ENCODE measurements around the gene USHBP1. TPM values are rescaled to one million over a fixed set of nuclear protein-coding genes. Genes with fewer than 3 reads are reported as not detected.

The USHBP1 gene
- under 0.01 TPM in 1 of 2 replicates, not detected in the other for total RNA-seq

GRCh38 chr19:17264641-17264979 lies at the start of gene USHBP1:
Gene USHBP1, minus strand, starts transcription at chr19:17264745. Its CDS starts 446 bp downstream, at chr19:17264299.

GRCh38 chr19:17309198-17309964 lies 44.8 kb upstream of the USHBP1 start, which contains the start of gene DDA1:
Gene DDA1, plus strand, starts transcription at chr19:17309563. Its CDS starts 92 bp downstream, at chr19:17309655.

GRCh38 chr19:17305517-17306284 lies 41.2 kb upstream of the USHBP1 start, which contains the start of gene MRPL34:
Gene MRPL34, plus strand, starts transcription at chr19:17305872. Its CDS starts 21 bp downstream, at chr19:17305893.

GRCh38 chr19:17303167-17303939 lies 38.8 kb upstream of the USHBP1 start, which contains the start of gene ABHD8:
Gene ABHD8, minus strand, starts transcription at chr19:17303425. Its CDS starts 1,809 bp downstream, at chr19:17301616.

GRCh38 chr19:17281391-17282304 lies 17.1 kb upstream of the USHBP1 start, which contains the start of gene ANKLE1:
Gene ANKLE1, plus strand, starts transcription at chr19:17281901. Its CDS starts 20 bp downstream, at chr19:17281921.

GRCh38 chr19:17266975-17267788 lies 2.6 kb upstream of the USHBP1 start, which contains the start of gene BABAM1:
Gene BABAM1, plus strand, starts transcription at chr19:17267443. Its CDS starts 1,364 bp downstream, at chr19:17268807.

GRCh38 chr19:17245535-17245984 lies 19.0 kb downstream of the USHBP1 start, which contains the start of gene NR2F6:
Gene NR2F6, minus strand, starts transcription at chr19:17245919. Its CDS starts 699 bp downstream, at chr19:17245220.

GRCh38 chr19:17226002-17226933 lies 38.3 kb downstream of the USHBP1 start, which contains the start of gene OCEL1:
Gene OCEL1, plus strand, starts transcription at chr19:17226226. Its CDS starts 22 bp downstream, at chr19:17226248.

GRCh38 chr19:17215127-17215971 lies 49.2 kb downstream of the USHBP1 start, which contains the start of gene USE1:
Gene USE1, plus strand, starts transcription at chr19:17215357. Its CDS starts 49 bp downstream, at chr19:17215406.

Other genes starting within 250 kb of the USHBP1 start
- gene CPAMD8, start 237.9 kb downstream of the USHBP1 start, total RNA-seq: 0.20 and 0.73 TPM in 2 replicates
- gene HAUS8, start 189.3 kb downstream of the USHBP1 start, total RNA-seq: 3.3 and 6.3 TPM in 2 replicates
- 71.3 and 85.0 TPM in 2 replicates for gene MYO9B, start 189.0 kb downstream of the USHBP1 start, total RNA-seq
- 16.2 and 22.8 TPM in 2 replicates for gene USE1, start 49.4 kb downstream of the USHBP1 start, total RNA-seq
- 2.5 and 2.9 TPM in 2 replicates for gene OCEL1, start 38.5 kb downstream of the USHBP1 start, total RNA-seq
- gene NR2F6, start 18.8 kb downstream of the USHBP1 start, total RNA-seq: 26.8 and 40.1 TPM in 2 replicates
- 91.7 and 105 TPM in 2 replicates for gene BABAM1, start 2.7 kb upstream of the USHBP1 start, total RNA-seq
- 0.37 and 0.39 TPM in 2 replicates for gene ANKLE1, start 17.2 kb upstream of the USHBP1 start, total RNA-seq
- gene ABHD8, start 38.7 kb upstream of the USHBP1 start, total RNA-seq: 6.6 and 9.0 TPM in 2 replicates
- 29.1 and 30.9 TPM in 2 replicates for gene MRPL34, start 41.1 kb upstream of the USHBP1 start, total RNA-seq
- 7.7 and 15.4 TPM in 2 replicates for gene DDA1, start 44.8 kb upstream of the USHBP1 start, total RNA-seq
- 4.8 and 5.1 TPM in 2 replicates for gene ANO8, start 70.1 kb upstream of the USHBP1 start, total RNA-seq
- 10.3 and 18.8 TPM in 2 replicates for gene GTPBP3, start 72.8 kb upstream of the USHBP1 start, total RNA-seq
- not detected in 2 replicates for gene PLVAP, start 112.6 kb upstream of the USHBP1 start, total RNA-seq
- not detected in 2 replicates for gene CCDC194, start 129.5 kb upstream of the USHBP1 start, total RNA-seq
- 0.20 and 1.8 TPM in 2 replicates for gene BST2, start 140.9 kb upstream of the USHBP1 start, total RNA-seq
- 45.7 and 49.2 TPM in 2 replicates for gene MVB12A, start 155.3 kb upstream of the USHBP1 start, total RNA-seq
- not detected in 2 replicates for gene TMEM221, start 183.9 kb upstream of the USHBP1 start, total RNA-seq
- gene NXNL1, start 196.2 kb upstream of the USHBP1 start, total RNA-seq: not detected in 2 replicates
- gene SLC27A1, start 205.8 kb upstream of the USHBP1 start, total RNA-seq: 15.8 and 26.1 TPM in 2 replicates
- gene PGLS, start 246.9 kb upstream of the USHBP1 start, total RNA-seq: 49.9 and 60.6 TPM in 2 replicates

Data from subcutaneous preadipocyte (primary cell).